ENCODE data around the gene AOC2. TPM values are rescaled to one million over a fixed set of nuclear protein-coding genes. Genes with fewer than 3 reads are reported as not detected.

The AOC2 gene
- polyA plus RNA-seq, 1 experiment = 0.43 TPM

DNA sequence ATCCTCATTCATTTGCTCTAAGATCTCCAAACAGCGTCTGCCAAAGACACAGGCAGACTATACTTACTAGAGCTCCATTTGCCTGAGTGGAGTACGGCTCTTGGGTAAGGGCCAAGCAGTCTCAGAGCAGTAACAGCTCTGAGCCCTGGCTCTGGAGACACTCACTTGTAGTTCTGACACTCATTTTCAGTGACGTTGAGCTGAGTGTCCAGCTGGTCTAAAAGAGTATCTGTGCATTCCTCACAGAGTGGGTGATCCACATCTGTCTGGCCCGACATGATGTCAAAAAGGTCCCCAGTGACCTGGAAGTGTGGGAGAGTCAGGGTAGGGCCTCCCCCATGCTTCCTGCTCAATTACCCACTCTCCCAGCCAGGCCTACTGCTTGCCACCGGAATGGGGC lies 26.0 kb upstream of the AOC2 start:
- peaks cover 25% of the 10 kb centered on the region for H3K36me3 ChIP-seq (ENCODE audit: control insufficient read depth, insufficient read depth, low read length)
- no peak overlapping the region for H3K4me3 ChIP-seq (ENCODE audit: low read depth, low read length)
- no peaks in the 10 kb centered on the region for H3K27me3 ChIP-seq (ENCODE audit: control insufficient read depth, insufficient read depth, low read length)
- TF ChIP-seq, protein P1, sequence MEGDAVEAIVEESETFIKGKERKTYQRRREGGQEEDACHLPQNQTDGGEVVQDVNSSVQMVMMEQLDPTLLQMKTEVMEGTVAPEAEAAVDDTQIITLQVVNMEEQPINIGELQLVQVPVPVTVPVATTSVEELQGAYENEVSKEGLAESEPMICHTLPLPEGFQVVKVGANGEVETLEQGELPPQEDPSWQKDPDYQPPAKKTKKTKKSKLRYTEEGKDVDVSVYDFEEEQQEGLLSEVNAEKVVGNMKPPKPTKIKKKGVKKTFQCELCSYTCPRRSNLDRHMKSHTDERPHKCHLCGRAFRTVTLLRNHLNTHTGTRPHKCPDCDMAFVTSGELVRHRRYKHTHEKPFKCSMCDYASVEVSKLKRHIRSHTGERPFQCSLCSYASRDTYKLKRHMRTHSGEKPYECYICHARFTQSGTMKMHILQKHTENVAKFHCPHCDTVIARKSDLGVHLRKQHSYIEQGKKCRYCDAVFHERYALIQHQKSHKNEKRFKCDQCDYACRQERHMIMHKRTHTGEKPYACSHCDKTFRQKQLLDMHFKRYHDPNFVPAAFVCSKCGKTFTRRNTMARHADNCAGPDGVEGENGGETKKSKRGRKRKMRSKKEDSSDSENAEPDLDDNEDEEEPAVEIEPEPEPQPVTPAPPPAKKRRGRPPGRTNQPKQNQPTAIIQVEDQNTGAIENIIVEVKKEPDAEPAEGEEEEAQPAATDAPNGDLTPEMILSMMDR (IDR thresholded peaks at IDR 0.05; ENCODE audit: insufficient read depth, low read depth, low read length) = no peak
- ChIA-PET CTCF (interaction anchor here (0.9 to 3.5 kb wide), 3 partner anchors 9 to 92 kb away, joined by 4 to 20 read pairs (median 5); no protein-coding TSS in a partner anchor), POLR2A (no interaction called here)
- no peak for DNase-seq (ENCODE audit: low read depth)

DNA sequence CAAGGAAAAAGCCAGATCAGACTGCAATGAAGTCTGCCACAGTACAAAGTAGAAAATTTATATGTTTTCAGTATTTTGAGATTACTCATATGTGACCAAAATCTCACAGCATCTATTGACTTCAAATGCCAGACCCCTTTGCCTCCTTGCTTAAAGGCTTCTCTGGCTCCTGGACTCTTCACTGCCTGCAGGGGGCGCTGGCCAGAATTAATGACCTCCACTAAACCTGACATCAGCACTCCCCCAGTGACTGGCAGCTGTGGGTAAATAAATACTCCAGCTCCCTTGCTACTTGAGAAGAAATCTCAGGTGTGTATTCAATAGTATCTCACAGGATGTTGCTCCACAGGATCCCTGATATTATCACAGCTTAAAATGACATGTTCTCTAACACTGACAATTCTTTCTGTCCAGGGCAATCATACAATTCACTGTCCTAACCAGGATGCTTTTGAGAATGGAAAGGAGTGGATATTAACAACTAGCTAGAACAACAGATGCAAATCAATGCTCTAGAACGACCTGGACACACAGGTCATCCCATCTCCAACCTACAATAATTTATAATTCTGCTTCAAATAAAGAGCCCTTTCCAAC lies 24.3 kb upstream of the AOC2 start:
- ChIA-PET POLR2A (no interaction called here), CTCF (interaction anchor here (0.7 to 3.5 kb wide), 17 partner anchors 10 to 241 kb away, joined by 3 to 20 read pairs (median 3); partner anchors contain the start of genes AOC2, CNTD1 and COA3)
- Histone ChIP-seq H3K27me3 (ENCODE audit: control insufficient read depth, insufficient read depth, low read length) (no peaks in the 10 kb centered on the region), H3K36me3 (ENCODE audit: control insufficient read depth, insufficient read depth, low read length) (peaks cover 20% of the 10 kb centered on the region), H3K4me3 (ENCODE audit: low read depth, low read length) (no peak overlapping the region)
- TF ChIP-seq, protein P1 (IDR thresholded peaks at IDR 0.05; ENCODE audit: insufficient read depth, low read depth, low read length) = peak; percentile 74
- no peak for DNase-seq (ENCODE audit: low read depth)

- DNase-seq (ENCODE audit: low read depth) = no peak
- ChIA-PET POLR2A (no interaction called here), CTCF (interaction anchor here (0.7 to 4.1 kb wide), 5 partner anchors 10 to 95 kb away, joined by 3 to 34 read pairs (median 5); partner anchors contain the start of gene PSME3)
- Histone ChIP-seq H3K27me3 (ENCODE audit: control insufficient read depth, insufficient read depth, low read length) (no peaks in the 10 kb centered on the region), H3K4me3 (ENCODE audit: low read depth, low read length) (no peak overlapping the region), H3K36me3 (ENCODE audit: control insufficient read depth, insufficient read depth, low read length) (peaks cover 17% of the 10 kb centered on the region)
- TF ChIP-seq, protein P1 (IDR thresholded peaks at IDR 0.05; ENCODE audit: insufficient read depth, low read depth, low read length) = no peak
Observed at GRCh38 chr17:42821176-42821575, 23.2 kb upstream of the AOC2 start.

DNA sequence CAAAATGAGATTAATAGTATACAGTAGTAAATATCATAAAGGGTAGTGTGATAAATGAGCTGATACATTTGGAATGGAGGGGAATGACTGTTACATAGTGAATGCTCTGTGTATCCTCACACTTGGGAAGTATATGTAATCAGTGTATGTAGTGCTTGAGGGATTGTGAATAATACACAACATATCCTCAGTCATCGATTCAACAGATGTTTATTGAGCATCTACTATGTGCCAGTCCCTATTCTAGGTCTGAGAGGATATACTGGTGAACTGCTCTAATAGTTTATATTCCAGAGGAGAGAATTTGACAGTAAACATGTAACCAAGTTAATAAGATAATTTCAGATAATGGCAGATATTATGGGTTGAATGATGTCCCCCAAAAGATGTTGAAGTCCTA lies 16.9 kb upstream of the AOC2 start:
- H3K27me3 ChIP-seq (ENCODE audit: control insufficient read depth, insufficient read depth, low read length) = 0 out of 2 replicates have a peak, but pooled peaks cover 1% of the 10 kb centered on the region
- CTCF ChIA-PET = no interaction called here
- no peak overlapping the region for H3K4me3 ChIP-seq (ENCODE audit: low read depth, low read length)
- no peaks in the 10 kb centered on the region for H3K36me3 ChIP-seq (ENCODE audit: control insufficient read depth, insufficient read depth, low read length)
- no peak for DNase-seq (ENCODE audit: low read depth)
- POLR2A ChIA-PET = interaction anchor here (0.5 kb wide), 1 partner anchor 173 kb away, joined by 5 read pairs; no protein-coding TSS in a partner anchor
- TF ChIP-seq, protein P1 (IDR thresholded peaks at IDR 0.05; ENCODE audit: insufficient read depth, low read depth, low read length) = no peak

DNA sequence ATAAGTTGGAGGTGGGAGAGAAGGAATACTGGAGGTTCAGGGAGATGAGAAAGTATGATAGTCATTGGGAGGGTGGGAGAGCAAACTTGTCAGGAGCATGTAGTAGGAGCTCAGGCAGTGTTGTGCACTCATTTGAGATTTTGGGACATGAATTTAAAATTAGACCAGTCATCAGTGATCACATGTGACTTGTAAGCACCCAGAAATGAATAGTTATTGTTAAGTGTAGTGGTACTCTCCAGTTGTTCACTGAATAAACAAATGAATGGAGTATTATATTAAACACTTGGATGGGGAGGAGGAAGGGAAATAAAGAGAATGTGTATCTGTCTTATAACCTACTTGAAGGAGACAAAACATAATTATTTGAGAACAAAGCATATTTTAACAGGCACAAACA lies 13.4 kb upstream of the AOC2 start:
- Histone ChIP-seq H3K27me3 (ENCODE audit: control insufficient read depth, insufficient read depth, low read length) (0 out of 2 replicates have a peak, but pooled peaks cover 1% of the 10 kb centered on the region), H3K36me3 (ENCODE audit: control insufficient read depth, insufficient read depth, low read length) (no peaks in the 10 kb centered on the region; the same call in 1 of the 2 replicates), H3K4me3 (ENCODE audit: low read depth, low read length) (no peak overlapping the region)
- no peak for DNase-seq (ENCODE audit: low read depth)
- TF ChIP-seq, protein P1 (IDR thresholded peaks at IDR 0.05; ENCODE audit: insufficient read depth, low read depth, low read length) = no peak
- ChIA-PET CTCF (interaction anchor here (1.0 to 5.5 kb wide), 2 partner anchors 8 to 10 kb away, joined by 5 to 34 read pairs; partner anchors contain the start of gene BECN1), POLR2A (no interaction called here)
